Type B pancreatic cell (in vitro differentiated cells): Measurements from ENCODE around the gene CPEB4. TPM values are rescaled to one million over a fixed set of nuclear protein-coding genes. Genes with fewer than 3 reads are reported as not detected.

ENCODE experiments used
- DNase-seq: peaks from one replicate; pipeline ENCODE4 v3.0.0; 2021; ENCODE audit warnings: mixed read lengths; ENCODE audit not compliant: unreplicated experiment; ENCODE audit errors: extremely low spot score
- H3K27ac Mint-ChIP-seq: 2 replicates; pipeline ENCODE4 v1.8.0; 2021; ENCODE audit warnings: mild to moderate bottlenecking, mixed read lengths
- H3K27me3 Mint-ChIP-seq: 2 replicates; pipeline ENCODE4 v1.8.0; 2021; ENCODE audit warnings: mixed read lengths
- H3K36me3 Mint-ChIP-seq: 2 replicates; pipeline ENCODE4 v1.8.0; 2021; ENCODE audit warnings: mixed read lengths
- H3K4me1 Mint-ChIP-seq: one replicate; pipeline ENCODE4 v1.8.0; 2021; ENCODE audit warnings: mixed read lengths; ENCODE audit not compliant: unreplicated experiment
- H3K4me3 Mint-ChIP-seq: 2 replicates; pipeline ENCODE4 v1.8.0; 2021; ENCODE audit warnings: mild to moderate bottlenecking, mixed read lengths
- H3K9me3 Mint-ChIP-seq: 2 replicates; pipeline ENCODE4 v1.8.0; 2021; ENCODE audit warnings: mixed read lengths
- total RNA-seq: library from RNA; stranded (reverse); gene quantifications from 2 replicates; pipeline ENCODE4 v1.2.1, GENCODE V29; 2021; ENCODE audit warnings: low replicate concordance
- TF ChIP-seq, protein P1 (sequence below): fragments of 200-600 bp; sonication (generic); conservative IDR thresholded peaks from 2 replicates; pipeline ENCODE4 v1.5.0; 2021; ENCODE audit warnings: antibody characterized with exemption, mild to moderate bottlenecking

The CPEB4 gene
- total RNA-seq, 1 donor from 2014 or later = 53.2 TPM

DNA sequence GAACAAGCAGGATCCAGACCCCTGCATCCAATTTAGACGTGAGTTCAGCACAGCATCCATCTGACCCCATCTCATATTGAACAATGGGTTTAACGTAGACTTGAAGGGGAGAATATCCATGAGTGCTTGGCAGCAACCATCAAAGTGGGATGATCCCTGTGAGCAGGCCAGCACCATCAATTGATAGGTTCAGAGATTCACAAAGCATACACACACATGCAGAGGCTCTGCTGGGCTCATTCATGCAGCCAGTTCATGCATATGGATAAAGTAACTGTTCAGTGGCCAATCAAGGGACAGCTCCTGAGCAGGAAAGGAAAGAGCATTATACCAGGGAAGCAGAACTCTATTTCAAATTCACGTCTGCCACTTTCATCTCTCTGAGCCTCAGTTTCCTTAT lies 24.8 kb upstream of the CPEB4 start:
- H3K27ac Mint-ChIP-seq = no peak overlapping the region
- peaks cover 34% of the 10 kb centered on the region for H3K4me1 Mint-ChIP-seq
- peaks cover 7% of the 10 kb centered on the region for H3K9me3 Mint-ChIP-seq
- H3K4me3 Mint-ChIP-seq = no peak overlapping the region
- H3K36me3 Mint-ChIP-seq = no peaks in the 10 kb centered on the region
- TF ChIP-seq, protein P1, sequence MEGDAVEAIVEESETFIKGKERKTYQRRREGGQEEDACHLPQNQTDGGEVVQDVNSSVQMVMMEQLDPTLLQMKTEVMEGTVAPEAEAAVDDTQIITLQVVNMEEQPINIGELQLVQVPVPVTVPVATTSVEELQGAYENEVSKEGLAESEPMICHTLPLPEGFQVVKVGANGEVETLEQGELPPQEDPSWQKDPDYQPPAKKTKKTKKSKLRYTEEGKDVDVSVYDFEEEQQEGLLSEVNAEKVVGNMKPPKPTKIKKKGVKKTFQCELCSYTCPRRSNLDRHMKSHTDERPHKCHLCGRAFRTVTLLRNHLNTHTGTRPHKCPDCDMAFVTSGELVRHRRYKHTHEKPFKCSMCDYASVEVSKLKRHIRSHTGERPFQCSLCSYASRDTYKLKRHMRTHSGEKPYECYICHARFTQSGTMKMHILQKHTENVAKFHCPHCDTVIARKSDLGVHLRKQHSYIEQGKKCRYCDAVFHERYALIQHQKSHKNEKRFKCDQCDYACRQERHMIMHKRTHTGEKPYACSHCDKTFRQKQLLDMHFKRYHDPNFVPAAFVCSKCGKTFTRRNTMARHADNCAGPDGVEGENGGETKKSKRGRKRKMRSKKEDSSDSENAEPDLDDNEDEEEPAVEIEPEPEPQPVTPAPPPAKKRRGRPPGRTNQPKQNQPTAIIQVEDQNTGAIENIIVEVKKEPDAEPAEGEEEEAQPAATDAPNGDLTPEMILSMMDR = no peak
- H3K27me3 Mint-ChIP-seq = no peaks in the 10 kb centered on the region
- DNase-seq = no peak

DNA sequence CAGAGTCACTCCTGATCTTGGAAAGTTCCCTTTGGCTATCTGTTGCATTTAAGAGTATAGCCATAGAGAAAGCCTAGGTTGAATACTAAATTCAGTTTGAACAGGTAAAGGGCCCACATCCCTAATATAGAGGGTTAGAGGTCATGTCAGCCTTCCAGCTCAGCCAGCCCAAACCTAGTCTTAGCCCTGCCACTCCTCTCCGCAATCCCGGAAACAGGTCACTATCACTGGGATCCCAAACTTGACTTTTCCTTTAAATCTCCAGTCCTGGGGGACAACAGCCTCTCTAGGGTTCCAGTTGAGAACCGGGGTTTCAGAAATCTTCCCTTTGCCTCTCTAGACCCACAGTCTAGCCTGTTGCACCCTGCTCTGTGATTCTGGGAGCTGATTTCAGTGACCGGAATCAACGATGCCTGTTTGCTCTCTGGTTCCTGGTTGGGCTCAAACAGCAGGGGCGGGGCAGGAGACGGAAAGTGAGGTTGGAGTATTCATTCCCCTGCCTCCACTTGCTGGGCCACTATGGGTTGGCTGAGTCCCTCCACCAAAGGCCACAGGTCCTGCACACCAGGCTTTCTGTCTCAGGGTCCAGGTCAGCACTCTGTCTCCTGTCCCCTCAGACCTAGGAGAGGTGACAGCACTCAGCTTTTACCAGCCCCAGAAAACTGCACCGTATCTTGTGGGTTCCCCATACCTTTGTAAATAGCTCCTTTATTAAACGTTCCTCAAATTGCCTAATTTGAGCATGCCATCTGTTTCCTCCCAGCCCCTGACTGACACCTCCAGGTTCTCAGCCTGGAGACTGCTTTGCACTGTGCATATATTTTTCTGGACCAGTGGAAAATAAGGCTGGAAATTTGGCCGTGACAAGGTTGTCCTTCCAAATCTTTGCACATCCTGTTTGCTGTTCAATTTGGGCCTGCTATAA lies 23.8 kb upstream of the CPEB4 start:
- TF ChIP-seq, protein P1 = no peak
- DNase-seq = no peak
- H3K36me3 Mint-ChIP-seq = no peaks in the 10 kb centered on the region
- no peak overlapping the region for H3K27ac Mint-ChIP-seq
- H3K9me3 Mint-ChIP-seq = peaks cover 13% of the 10 kb centered on the region
- peaks cover 39% of the 10 kb centered on the region for H3K4me1 Mint-ChIP-seq
- no peaks in the 10 kb centered on the region for H3K27me3 Mint-ChIP-seq
- no peak overlapping the region for H3K4me3 Mint-ChIP-seq

DNA sequence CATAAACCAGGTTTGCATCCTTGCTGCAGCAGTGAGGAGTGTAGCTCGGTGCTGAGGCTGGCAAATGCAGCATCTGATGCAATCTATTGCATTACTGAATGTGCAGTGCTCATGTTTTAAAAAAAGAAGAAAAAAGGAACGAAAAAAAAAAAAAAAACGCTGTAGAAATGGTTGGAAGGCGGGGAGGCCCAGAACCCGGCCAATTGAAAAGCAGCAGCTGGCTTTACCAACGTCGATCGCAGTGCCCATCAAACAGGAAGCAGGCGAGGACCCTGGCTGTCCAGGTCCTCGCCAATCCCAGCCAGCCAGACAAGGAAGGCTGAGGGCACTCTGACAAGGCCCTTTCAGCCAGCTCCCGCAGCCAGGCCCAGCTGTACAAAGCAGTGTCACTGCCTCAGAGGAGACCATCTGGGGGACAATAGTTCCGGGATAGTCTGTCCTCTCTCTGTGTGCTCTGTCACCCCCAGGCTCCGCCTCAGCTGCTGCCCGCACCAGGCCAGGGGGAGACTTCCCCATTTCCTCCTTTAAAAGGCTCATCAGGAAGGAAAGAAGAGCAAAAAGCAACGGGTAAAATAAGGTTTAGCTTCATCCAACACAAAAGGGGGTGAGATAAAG lies 21.8 kb upstream of the CPEB4 start:
- Mint-ChIP-seq H3K27ac (no peak overlapping the region), H3K27me3 (no peaks in the 10 kb centered on the region), H3K4me3 (no peak overlapping the region), H3K36me3 (no peaks in the 10 kb centered on the region), H3K9me3 (peaks cover 13% of the 10 kb centered on the region), H3K4me1 (peaks cover 29% of the 10 kb centered on the region)
- TF ChIP-seq, protein P1 = no peak
- DNase-seq = no peak

DNA sequence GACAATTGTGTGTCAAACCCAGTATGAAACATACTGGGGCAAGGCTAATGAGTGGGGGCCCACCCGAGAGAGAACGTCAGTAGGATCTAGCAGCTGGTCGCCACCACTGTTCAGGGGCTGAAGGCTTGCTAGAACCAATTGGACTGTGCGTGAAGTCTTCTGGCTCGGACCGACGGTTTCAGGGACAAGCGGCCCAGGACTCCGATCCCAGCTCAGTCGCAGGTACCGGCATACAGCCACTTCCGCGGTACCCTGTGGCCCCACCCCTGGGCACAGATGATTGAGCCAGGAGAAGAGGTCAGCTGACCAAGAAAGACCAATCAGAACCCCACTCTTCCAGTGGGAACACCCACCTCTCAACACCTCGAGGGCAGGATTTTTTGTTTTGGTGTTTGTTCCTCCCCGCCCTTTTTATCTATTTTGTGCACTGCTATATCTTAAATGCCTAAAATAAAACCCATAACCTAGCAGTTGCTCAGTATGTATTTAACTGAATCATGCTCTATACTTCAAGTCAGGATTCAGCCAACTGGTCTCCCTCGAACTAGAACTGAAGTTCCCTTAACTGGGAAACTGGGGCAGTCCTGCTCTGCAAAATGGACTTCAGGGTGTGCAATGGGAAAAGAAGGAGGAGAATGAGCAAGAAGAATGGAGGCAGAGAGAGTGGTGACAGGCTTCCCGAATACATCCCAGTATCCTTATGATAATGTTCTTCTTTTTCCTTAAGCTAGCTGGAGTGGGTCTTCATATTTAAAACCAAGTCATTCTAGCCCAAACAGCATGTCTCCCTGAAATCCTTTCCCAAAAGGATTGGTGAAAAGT lies 21.1 kb upstream of the CPEB4 start:
- no peak for DNase-seq
- no peaks in the 10 kb centered on the region for H3K27me3 Mint-ChIP-seq
- TF ChIP-seq, protein P1 = no peak
- H3K4me3 Mint-ChIP-seq = no peak overlapping the region
- peak overlapping the region; percentile 95 for H3K27ac Mint-ChIP-seq
- H3K4me1 Mint-ChIP-seq = peaks cover 29% of the 10 kb centered on the region
- H3K9me3 Mint-ChIP-seq = peaks cover 13% of the 10 kb centered on the region
- no peaks in the 10 kb centered on the region for H3K36me3 Mint-ChIP-seq

DNA sequence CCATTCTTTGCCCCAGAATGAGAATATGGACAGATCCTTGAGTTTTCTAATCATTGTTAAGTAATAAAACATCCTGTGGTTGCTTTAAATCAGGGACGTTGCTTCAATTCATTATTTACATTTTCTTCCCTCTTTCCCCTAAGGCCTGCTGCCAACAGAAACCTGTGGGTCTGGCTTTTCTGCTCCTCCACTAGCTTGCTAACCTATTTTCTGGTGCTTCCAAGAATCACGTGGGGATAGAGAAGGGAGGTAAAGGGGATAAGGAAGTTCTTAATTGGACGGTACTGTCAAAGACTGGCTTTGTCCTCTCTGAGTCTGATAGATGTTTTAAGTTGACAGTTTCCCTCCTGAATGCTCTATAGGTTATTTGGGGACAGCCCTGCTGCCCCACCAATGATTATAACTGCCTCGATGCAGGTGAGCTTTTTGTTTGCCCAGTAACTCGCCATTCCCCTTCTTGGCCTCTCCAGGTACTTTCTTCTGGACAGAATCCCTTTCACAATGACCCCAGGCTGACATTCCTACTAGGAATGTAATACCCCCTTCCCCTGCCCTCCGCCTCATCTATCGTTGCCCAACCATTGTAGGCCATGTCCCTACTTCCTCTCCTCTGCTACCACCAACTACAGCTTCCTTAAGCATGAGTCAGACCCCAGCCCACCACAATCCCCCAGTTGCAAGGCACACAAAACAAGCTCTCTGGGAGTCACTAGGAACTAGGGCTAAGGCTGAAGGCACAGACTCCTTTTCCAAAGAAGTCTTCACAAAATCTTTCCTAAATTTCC lies 19.9 kb upstream of the CPEB4 start:
- DNase-seq = no peak
- Mint-ChIP-seq H3K27ac (peak overlapping the region; percentile 95), H3K36me3 (no peaks in the 10 kb centered on the region), H3K4me3 (peak overlapping the region; percentile 53), H3K9me3 (peaks cover 13% of the 10 kb centered on the region), H3K27me3 (no peaks in the 10 kb centered on the region), H3K4me1 (peaks cover 29% of the 10 kb centered on the region)
- TF ChIP-seq, protein P1 = no peak
